ENCODE data around the gene ANKRD13C. TPM values are rescaled to one million over a fixed set of nuclear protein-coding genes. Genes with fewer than 3 reads are reported as not detected.

The ANKRD13C gene
- total and polyA plus RNA-seq, 9 donors, result 12.9 to 26.6 (median 17.4) TPM

Other genes starting within 250 kb of the ANKRD13C start
- 15.7 TPM for gene LRRC40, start 149.1 kb downstream of the ANKRD13C start, total RNA-seq
- 10 to 100 TPM; 13.9 to 19.7 (median 17.0) TPM for gene LRRC40, start 149.1 kb downstream of the ANKRD13C start, polyA plus RNA-seq (ENCODE audit: insufficient read depth in 1 of 8, insufficient read length in 8 of 8, low replicate concordance in 1 of 8)
- gene SRSF11, start 133.3 kb downstream of the ANKRD13C start, total RNA-seq, result 120 TPM
- gene SRSF11, start 133.3 kb downstream of the ANKRD13C start, polyA plus RNA-seq (ENCODE audit: insufficient read depth in 1 of 8, insufficient read length in 8 of 8, low replicate concordance in 1 of 8), result 100 to 1,000 TPM; 164 to 235 (median 179) TPM
- gene CTH, start 56.5 kb upstream of the ANKRD13C start, total RNA-seq, result 1.7 TPM
- 1 to 10 TPM; 1.4 to 3.7 (median 2.2) TPM for gene CTH, start 56.5 kb upstream of the ANKRD13C start, polyA plus RNA-seq (ENCODE audit: insufficient read depth in 1 of 8, insufficient read length in 8 of 8, low replicate concordance in 1 of 8)